KMS-11 (cell line): ENCODE results near the gene COX7A1.

ENCODE experiments used
- H2AFZ ChIP-seq: fragments of 200-600 bp; sonication (generic); 2 replicates; pipeline ENCODE4 v1.6.1; 2016; ENCODE audit warnings: antibody characterized with exemption, mixed run types, low read depth
- H3K27ac ChIP-seq: fragments of 200-600 bp; sonication (generic); 2 replicates; pipeline ENCODE4 v1.6.1; 2016; ENCODE audit warnings: mild to moderate bottlenecking, mixed run types
- H3K27me3 ChIP-seq: fragments of 200-600 bp; sonication (generic); 2 replicates; pipeline ENCODE4 v1.6.1; 2017; ENCODE audit warnings: mild to moderate bottlenecking, low read depth, mixed run types, moderate library complexity; ENCODE audit not compliant: insufficient read depth
- H3K36me3 ChIP-seq: fragments of 200-600 bp; sonication (generic); 2 replicates; pipeline ENCODE4 v1.6.1; 2017; ENCODE audit warnings: mild to moderate bottlenecking, mixed run types; ENCODE audit not compliant: insufficient read depth
- H3K4me1 ChIP-seq: fragments of 200-600 bp; sonication (generic); 2 replicates; pipeline ENCODE4 v1.6.1; 2016; ENCODE audit warnings: mild to moderate bottlenecking, low read depth, mixed run types; ENCODE audit not compliant: poor library complexity, severe bottlenecking
- H3K4me2 ChIP-seq: fragments of 200-600 bp; sonication (generic); 2 replicates; pipeline ENCODE4 v1.7.0; 2016; ENCODE audit warnings: mild to moderate bottlenecking, mixed run types
- H3K4me3 ChIP-seq: fragments of 200-600 bp; sonication (generic); IDR thresholded peaks from 2 replicates; pipeline ENCODE4 v1.6.1; 2017; ENCODE audit warnings: low read depth, low read length, mixed read lengths; ENCODE audit not compliant: insufficient read depth
- H3K79me2 ChIP-seq: fragments of 200-600 bp; sonication (generic); 2 replicates; pipeline ENCODE4 v1.6.1; 2016; ENCODE audit warnings: low read depth, mixed run types; ENCODE audit not compliant: insufficient read depth
- H3K9ac ChIP-seq: fragments of 200-600 bp; sonication (generic); 2 replicates; pipeline ENCODE4 v1.6.1; 2016; ENCODE audit warnings: mild to moderate bottlenecking, mixed run types
- H4K20me1 ChIP-seq: fragments of 200-600 bp; sonication (generic); 2 replicates; pipeline ENCODE4 v1.6.1; 2016; ENCODE audit warnings: mild to moderate bottlenecking, mixed run types; ENCODE audit not compliant: insufficient read depth
- CTCF ChIP-seq: fragments of 200-600 bp; sonication (generic); conservative IDR thresholded peaks from 2 replicates; pipeline ENCODE4 v1.6.1; 2017; ENCODE audit warnings: low read depth, mild to moderate bottlenecking, antibody characterized with exemption, low read length, moderate library complexity, mixed read lengths

Gene COX7A1

DNA sequence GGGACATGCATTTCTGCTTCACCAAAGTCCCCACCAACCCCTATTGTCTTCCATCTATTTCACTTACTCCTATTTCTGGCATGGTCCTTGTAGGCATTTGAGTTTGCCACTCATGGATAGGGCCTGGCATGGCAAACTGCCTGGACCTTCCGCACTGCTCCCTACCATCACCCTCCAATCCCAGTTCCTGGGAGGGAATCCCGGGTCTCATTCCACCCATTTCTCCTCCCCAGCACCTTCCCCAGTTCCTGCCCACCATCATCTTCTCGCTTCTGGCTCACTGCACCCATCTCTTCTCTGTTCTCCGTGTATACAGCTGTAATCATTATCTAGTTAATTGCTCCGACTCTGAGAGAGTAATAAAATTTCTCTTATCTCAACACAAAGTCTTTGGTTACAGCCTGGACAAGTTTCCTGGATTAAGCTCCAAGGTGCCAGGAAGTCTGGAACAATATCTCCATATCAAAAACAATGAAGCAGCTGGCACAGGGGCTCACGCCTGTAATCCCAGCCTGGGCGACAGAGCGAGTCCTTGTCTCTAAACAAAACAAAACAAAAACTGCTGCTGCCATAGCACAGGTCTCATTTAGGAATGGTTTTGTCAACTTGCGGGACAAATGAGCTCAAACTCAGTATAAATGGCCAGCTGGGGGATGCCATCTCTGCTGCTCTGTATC, 17.0 kb upstream of the COX7A1 start:
- no peak overlapping the region for H3K27ac ChIP-seq

GRCh38 chr19:36163813-36164212, 11.6 kb upstream of the COX7A1 start:
- Histone ChIP-seq H3K4me3 (no peak overlapping the region), H3K27ac (no peak overlapping the region), H3K27me3 (no peaks in the 10 kb centered on the region), H4K20me1 (no peaks in the 10 kb centered on the region), H3K36me3 (no peaks in the 10 kb centered on the region), H3K4me2 (no peak overlapping the region), H2AFZ (no peak overlapping the region), H3K79me2 (no peaks in the 10 kb centered on the region), H3K9ac (no peak overlapping the region), H3K4me1 (no peaks in the 10 kb centered on the region)
- TF ChIP-seq CTCF = no peak

More for the DNA sequence above, 17.0 kb upstream of the COX7A1 start:
- no peaks in the 10 kb centered on the region for H3K36me3 ChIP-seq
- H3K9ac ChIP-seq = no peak overlapping the region
- H3K79me2 ChIP-seq = no peaks in the 10 kb centered on the region
- no peak for TF ChIP-seq CTCF
- peaks cover 5% of the 10 kb centered on the region for H3K4me1 ChIP-seq
- no peak overlapping the region for H3K4me2 ChIP-seq
- no peaks in the 10 kb centered on the region for H4K20me1 ChIP-seq
- H3K4me3 ChIP-seq = no peak overlapping the region
- no peak overlapping the region for H2AFZ ChIP-seq
- H3K27me3 ChIP-seq = no peaks in the 10 kb centered on the region

DNA sequence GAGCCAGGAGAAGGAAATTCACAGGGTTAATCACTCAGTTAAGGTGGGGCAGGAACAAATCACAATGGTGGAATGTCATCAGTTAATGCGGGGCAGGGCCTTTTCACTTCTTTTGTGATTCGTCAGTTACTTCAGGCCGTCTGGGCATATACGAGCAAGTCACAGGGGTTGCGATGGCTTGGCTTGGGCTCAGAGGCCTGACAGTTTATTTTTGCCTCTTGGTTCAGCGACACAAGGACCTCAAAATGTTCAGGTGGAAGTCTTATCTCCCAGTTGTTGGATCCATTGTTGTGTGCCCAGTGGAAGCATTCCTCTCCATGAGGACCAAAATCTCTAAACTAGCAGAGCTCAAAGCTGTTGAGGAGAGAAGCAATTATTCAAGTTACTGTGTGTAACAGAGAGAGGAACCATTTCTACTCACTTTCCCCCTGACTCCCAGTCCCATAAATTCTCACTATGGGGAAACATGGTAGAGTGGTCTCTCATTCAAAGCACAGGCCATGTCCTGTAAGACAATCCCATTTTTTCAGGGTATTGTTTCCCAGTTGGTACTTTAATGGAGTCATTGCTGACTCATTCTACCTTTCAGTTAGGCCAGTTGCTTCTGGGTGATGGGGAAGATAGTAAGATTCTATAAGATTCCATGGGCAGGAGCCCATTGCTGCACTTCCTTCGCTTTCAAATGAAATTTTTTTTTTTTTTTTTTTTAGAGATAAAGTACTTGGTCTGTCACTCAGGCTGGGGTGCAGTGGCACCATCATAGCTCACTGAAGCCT, 8.8 kb upstream of the COX7A1 start:
- no peaks in the 10 kb centered on the region for H3K4me1 ChIP-seq
- no peak for TF ChIP-seq CTCF
- H3K27ac ChIP-seq = no peak overlapping the region
- H3K36me3 ChIP-seq = no peaks in the 10 kb centered on the region
- H3K4me2 ChIP-seq = no peak overlapping the region
- no peak overlapping the region for H2AFZ ChIP-seq
- H3K79me2 ChIP-seq = no peaks in the 10 kb centered on the region
- no peaks in the 10 kb centered on the region for H3K27me3 ChIP-seq
- H3K9ac ChIP-seq = no peak overlapping the region
- H3K4me3 ChIP-seq = no peak overlapping the region
- no peaks in the 10 kb centered on the region for H4K20me1 ChIP-seq

DNA sequence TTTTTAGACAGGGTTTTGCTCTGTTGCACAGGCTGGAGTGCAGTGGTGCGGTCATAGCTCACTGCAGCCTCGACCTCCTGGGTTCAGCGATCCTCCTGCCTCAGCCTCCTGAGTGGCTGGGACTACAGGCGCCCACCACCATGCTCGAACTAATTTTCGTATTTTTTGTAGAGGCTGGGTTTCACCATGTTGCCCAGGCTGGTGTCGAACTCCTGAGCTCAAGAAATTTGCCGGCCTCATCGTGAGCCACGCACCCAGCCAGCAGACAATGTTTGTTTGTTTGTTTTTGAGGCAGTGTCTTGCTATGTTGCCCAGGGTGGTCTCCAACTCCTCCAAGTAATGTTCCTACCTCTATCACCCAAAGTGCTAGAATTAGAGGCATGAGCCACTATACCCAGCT, 879 bp upstream of the COX7A1 start:
- H3K27ac ChIP-seq = no peak overlapping the region
- no peak for TF ChIP-seq CTCF
- no peak overlapping the region for H3K4me3 ChIP-seq
- no peaks in the 10 kb centered on the region for H4K20me1 ChIP-seq
- no peaks in the 10 kb centered on the region for H3K36me3 ChIP-seq
- no peaks in the 10 kb centered on the region for H3K4me1 ChIP-seq
- no peak overlapping the region for H2AFZ ChIP-seq
- no peak overlapping the region for H3K9ac ChIP-seq
- H3K79me2 ChIP-seq = no peaks in the 10 kb centered on the region
- no peak overlapping the region for H3K4me2 ChIP-seq
- no peaks in the 10 kb centered on the region for H3K27me3 ChIP-seq
